Hepatocyte (in vitro differentiated cells): Measurements from ENCODE around the gene STAP2. TPM values are rescaled to one million over a fixed set of nuclear protein-coding genes. Genes with fewer than 3 reads are reported as not detected.

Experiments used
- DNase-seq: peaks from one replicate; pipeline ENCODE4 v3.0.0-alpha.2; 2016; ENCODE audit warnings: low spot score
- H2AFZ ChIP-seq: fragments of 200-600 bp; sonication (generic); 2 replicates; pipeline ENCODE4 v1.6.0; 2016; ENCODE audit warnings: antibody characterized with exemption, mild to moderate bottlenecking
- H3K27ac ChIP-seq: fragments of 200-600 bp; sonication (generic); 2 replicates; pipeline ENCODE4 v1.5.1; 2016; ENCODE audit warnings: mild to moderate bottlenecking
- H3K27me3 ChIP-seq: fragments of 200-600 bp; sonication (generic); 2 replicates; pipeline ENCODE4 v1.6.1; 2016
- H3K36me3 ChIP-seq: fragments of 200-600 bp; sonication (generic); replicated peaks from 2 replicates; pipeline ENCODE4 v1.5.1; 2016; ENCODE audit warnings: low read depth; ENCODE audit not compliant: insufficient read depth
- H3K4me1 ChIP-seq: fragments of 200-600 bp; sonication (generic); 2 replicates; pipeline ENCODE4 v1.5.1; 2016; ENCODE audit warnings: mild to moderate bottlenecking, moderate library complexity; ENCODE audit not compliant: insufficient read depth
- H3K4me2 ChIP-seq: fragments of 200-600 bp; sonication (generic); 2 replicates; pipeline ENCODE4 v1.6.0; 2016
- H3K4me3 ChIP-seq: fragments of 200-600 bp; sonication (generic); 2 replicates; pipeline ENCODE4 v1.5.1; 2016; ENCODE audit warnings: mild to moderate bottlenecking
- H3K79me2 ChIP-seq: fragments of 200-600 bp; sonication (generic); 2 replicates; pipeline ENCODE4 v1.6.0; 2017; ENCODE audit warnings: mild to moderate bottlenecking
- H3K9me2 ChIP-seq: fragments of 200-600 bp; sonication (generic); replicated peaks from 2 replicates; pipeline ENCODE4 v1.6.0; 2017; ENCODE audit warnings: mild to moderate bottlenecking; ENCODE audit not compliant: insufficient read depth
- H3K9me3 ChIP-seq: fragments of 200-600 bp; sonication (generic); 2 replicates; pipeline ENCODE4 v1.5.1; 2016; ENCODE audit warnings: low read depth, mild to moderate bottlenecking
- H4K20me1 ChIP-seq: fragments of 200-600 bp; sonication (generic); 2 replicates; pipeline ENCODE4 v1.6.0; 2016; ENCODE audit warnings: mild to moderate bottlenecking; ENCODE audit not compliant: insufficient read depth, poor library complexity, severe bottlenecking
- CTCF ChIP-seq: fragments of 200-600 bp; sonication (generic); IDR thresholded peaks from 2 replicates; pipeline ENCODE4 v1.5.1; 2016; ENCODE audit warnings: antibody characterized with exemption, mild to moderate bottlenecking; ENCODE audit not compliant: poor library complexity
- EZH2 ChIP-seq: fragments of 200-600 bp; sonication (generic); IDR thresholded peaks from 2 replicates; pipeline ENCODE4 v1.6.1; 2016; ENCODE audit warnings: antibody characterized with exemption, mild to moderate bottlenecking, borderline replicate concordance
- EZH2phosphoT487 ChIP-seq: fragments of 200-600 bp; sonication (generic); IDR thresholded peaks from one replicate; pipeline ENCODE4 v1.6.1; 2018; ENCODE audit warnings: antibody characterized with exemption, mild to moderate bottlenecking, low read depth, moderate library complexity; ENCODE audit not compliant: unreplicated experiment, severe bottlenecking
- WGBS: methylation state at CpG from one replicate; pipeline ENCODE4 v1.1.6; 2016; ENCODE audit warnings: low lambda C conversion rate; ENCODE audit errors: missing lambda C conversion rate; 5-methylcytosine and 5-hydroxymethylcytosine counted together
- polyA plus RNA-seq: library from polyadenylated mRNA; unstranded; fragments of >200 nt; fragmentation: Nextera tagmentation; extraction: Ambion mirVana; gene quantifications from 2 replicates; pipeline ENCODE4 v1.2.1, GENCODE V29; 2016
- total RNA-seq: library from RNA; depleted of rRNA; stranded (reverse); fragments of >200 nt; gene quantifications from 2 replicates; pipeline ENCODE4 v1.2.3, GENCODE V29; 2014

STAP2 gene
- total and polyA plus RNA-seq, 2 experiments from 2014 or later, result 28.1 to 34.4 TPM

- Histone ChIP-seq H4K20me1 (no peaks in the 10 kb centered on the region), H3K36me3 (no peaks in the 10 kb centered on the region), H3K4me1 (peaks cover 24% of the 10 kb centered on the region), H3K9me2 (no peaks in the 10 kb centered on the region), H3K79me2 (peaks cover 7% of the 10 kb centered on the region), H2AFZ (peak overlapping the region; percentile 71), H3K27me3 (no peaks in the 10 kb centered on the region), H3K9me3 (no peaks in the 10 kb centered on the region), H3K27ac (peak overlapping the region; percentile 93), H3K4me2 (peak overlapping the region; percentile 83), H3K4me3 (peak overlapping the region; percentile 43)
- DNase-seq, result peak; percentile 99
- TF ChIP-seq CTCF, result peak; percentile 25
- TF ChIP-seq EZH2phosphoT487, result no peak
- TF ChIP-seq EZH2, result no peak
- WGBS, result 2% methylated on average over 36 of the region's 39 CpGs
Observed at GRCh38 chr19:4342615-4343369, 4.2 kb upstream of the STAP2 start.

GRCh38 chr19:4342314-4342614 is 3.6 kb upstream of the STAP2 start:
- Histone ChIP-seq H3K4me2 (peak overlapping the region; percentile 74), H3K9me3 (no peaks in the 10 kb centered on the region), H3K4me1 (peaks cover 29% of the 10 kb centered on the region), H3K4me3 (peak overlapping the region; percentile 5), H4K20me1 (no peaks in the 10 kb centered on the region), H3K9me2 (no peaks in the 10 kb centered on the region), H3K79me2 (peaks cover 7% of the 10 kb centered on the region), H2AFZ (peak overlapping the region; percentile 36), H3K27me3 (no peaks in the 10 kb centered on the region), H3K36me3 (no peaks in the 10 kb centered on the region), H3K27ac (peak overlapping the region; percentile 87)
- TF ChIP-seq EZH2 (no peak), EZH2phosphoT487 (no peak), CTCF (no peak)
- DNase-seq, result no peak
- WGBS, result 12% methylated on average over 9 of the region's 10 CpGs

- peak overlapping the region; percentile 73 for H3K4me2 ChIP-seq
- peak; percentile 80 for DNase-seq
Observed at GRCh38 chr19:4337906-4338440, 654 bp downstream of the STAP2 start.

More at GRCh38 chr19:4337906-4338440, 654 bp downstream of the STAP2 start:
- Histone ChIP-seq H3K9me2 (no peaks in the 10 kb centered on the region), H3K79me2 (no peaks in the 10 kb centered on the region), H2AFZ (peak overlapping the region; percentile 46), H3K4me1 (peaks cover 23% of the 10 kb centered on the region), H4K20me1 (no peaks in the 10 kb centered on the region), H3K27ac (peak overlapping the region; percentile 85), H3K27me3 (no peaks in the 10 kb centered on the region), H3K9me3 (no peaks in the 10 kb centered on the region), H3K36me3 (no peaks in the 10 kb centered on the region), H3K4me3 (peak overlapping the region; percentile 16)
- TF ChIP-seq EZH2phosphoT487 (no peak), EZH2 (no peak), CTCF (no peak)
- WGBS, result 19% methylated on average over 14 of the region's 14 CpGs
